RWPE1 (cell line): ENCODE measurements around the gene DHX40.

Experiments used
- CTCF ChIA-PET: fragments of 350-600 bp; sonication (Branson Sonifier 250); formaldehyde crosslinking; extraction: SDS; loops from one replicate; lab custom pipeline; 2021; lab: Yijun Ruan, JAX
- POLR2A ChIA-PET: fragments of 400-600 bp; formaldehyde crosslinking; extraction: SDS; loops from one replicate; lab custom pipeline; 2020; ENCODE audit warnings: antibody characterized with exemption; ENCODE audit not compliant: low non-redundant PET; lab: Yijun Ruan, JAX
- DNase-seq: peaks from one replicate; pipeline ENCODE4 v3.0.0; 2012; ENCODE audit warnings: low spot score
- H3K27ac ChIP-seq: fragments of 450-650 bp; 2 replicates; pipeline ENCODE4 v1.5.1; 2017
- CTCF ChIP-seq: fragments of 450-650 bp; conservative IDR thresholded peaks from 2 replicates; pipeline ENCODE4 v1.5.1; 2017; ENCODE audit warnings: low read depth, mild to moderate bottlenecking

The DHX40 gene

GRCh38 chr17:59525668-59526067 lies 39.7 kb upstream of the DHX40 start:
- TF ChIP-seq CTCF: no peak
- no peak overlapping the region for H3K27ac ChIP-seq
- ChIA-PET CTCF (no interaction called here), POLR2A (no interaction called here)
- DNase-seq: no peak

- CTCF ChIA-PET: interaction anchor here (0.7 kb wide), 1 partner anchor 8 kb away, joined by 3 read pairs; no protein-coding TSS in a partner anchor
Observed at GRCh38 chr17:59526451-59526850, 39.0 kb upstream of the DHX40 start.

GRCh38 chr17:59527325-59527917 lies 38.0 kb upstream of the DHX40 start:
- CTCF ChIA-PET: interaction anchor here (0.6 kb wide), 1 partner anchor 71 kb away, joined by 3 read pairs; no protein-coding TSS in a partner anchor
- no peak overlapping the region for H3K27ac ChIP-seq
- no peak for TF ChIP-seq CTCF
- POLR2A ChIA-PET: no interaction called here
- DNase-seq: no peak

More at GRCh38 chr17:59526451-59526850, 39.0 kb upstream of the DHX40 start:
- H3K27ac ChIP-seq: no peak overlapping the region
- no peak for DNase-seq
- POLR2A ChIA-PET: no interaction called here
- no peak for TF ChIP-seq CTCF

GRCh38 chr17:59527931-59528330 lies 37.5 kb upstream of the DHX40 start:
- POLR2A ChIA-PET: no interaction called here
- H3K27ac ChIP-seq: no peak overlapping the region
- no peak for DNase-seq
- CTCF ChIA-PET: no interaction called here
- TF ChIP-seq CTCF: no peak

GRCh38 chr17:59530531-59530930 lies 34.9 kb upstream of the DHX40 start:
- no peak for DNase-seq
- ChIA-PET POLR2A (no interaction called here), CTCF (interaction anchor here (0.5 to 0.6 kb wide), 2 partner anchors 24 to 1551 kb away, joined by 3 to 4 read pairs; no protein-coding TSS in a partner anchor)
- no peak overlapping the region for H3K27ac ChIP-seq
- no peak for TF ChIP-seq CTCF

- ChIA-PET POLR2A (no interaction called here), CTCF (no interaction called here)
- DNase-seq: no peak
- H3K27ac ChIP-seq: no peak overlapping the region
- no peak for TF ChIP-seq CTCF
Observed at GRCh38 chr17:59533694-59534093, 31.7 kb upstream of the DHX40 start.
